Smooth muscle cell (in vitro differentiated cells): ENCODE measurements around the gene DMKN. TPM values are rescaled to one million over a fixed set of nuclear protein-coding genes. Genes with fewer than 3 reads are reported as not detected.

ENCODE experiments used
- DNase-seq: peaks from one replicate; lab custom pipeline; 2025; ENCODE audit not compliant: unreplicated experiment; lab: John Stamatoyannopoulos, UW
- H2AFZ ChIP-seq: fragments of 200-600 bp; sonication (generic); 2 replicates; pipeline ENCODE4 v1.6.0; 2016; ENCODE audit warnings: antibody characterized with exemption, low read depth, mild to moderate bottlenecking
- H3F3A ChIP-seq: fragments of 200-600 bp; sonication (generic); 2 replicates; pipeline ENCODE4 v1.6.0; 2017; ENCODE audit warnings: antibody characterized with exemption, low read depth
- H3K27ac ChIP-seq: fragments of 200-600 bp; sonication (generic); 2 replicates; pipeline ENCODE4 v1.5.1; 2016; ENCODE audit warnings: low read depth, mild to moderate bottlenecking
- H3K27me3 ChIP-seq: fragments of 200-600 bp; sonication (generic); 2 replicates; pipeline ENCODE4 v1.6.1; 2016; ENCODE audit warnings: low read depth, mild to moderate bottlenecking
- H3K36me3 ChIP-seq: fragments of 200-600 bp; sonication (generic); 2 replicates; pipeline ENCODE4 v1.5.1; 2016; ENCODE audit warnings: low read depth
- H3K4me1 ChIP-seq: fragments of 200-600 bp; sonication (generic); 2 replicates; pipeline ENCODE4 v1.5.1; 2016; ENCODE audit warnings: low read depth
- H3K4me2 ChIP-seq: fragments of 200-600 bp; sonication (generic); 2 replicates; pipeline ENCODE4 v1.6.0; 2016; ENCODE audit warnings: mild to moderate bottlenecking
- H3K4me3 ChIP-seq: fragments of 200-600 bp; sonication (generic); 2 replicates; pipeline ENCODE4 v1.5.1; 2016; ENCODE audit warnings: mild to moderate bottlenecking
- H3K79me2 ChIP-seq: fragments of 200-600 bp; sonication (generic); 2 replicates; pipeline ENCODE4 v1.6.0; 2016; ENCODE audit warnings: low read depth, mild to moderate bottlenecking
- H3K9ac ChIP-seq: fragments of 200-600 bp; sonication (generic); 2 replicates; pipeline ENCODE4 v1.6.0; 2016; ENCODE audit warnings: low read depth
- H3K9me3 ChIP-seq: fragments of 200-600 bp; sonication (generic); replicated peaks from 2 replicates; pipeline ENCODE4 v1.5.1; 2016; ENCODE audit warnings: low read depth
- H4K20me1 ChIP-seq: fragments of 200-600 bp; sonication (generic); 2 replicates; pipeline ENCODE4 v1.6.0; 2016; ENCODE audit warnings: low read depth
- WGBS: methylation state at CpG from one replicate; pipeline ENCODE4 v1.1.7; 2016; ENCODE audit warnings: low lambda C conversion rate; 5-methylcytosine and 5-hydroxymethylcytosine counted together
- polyA plus RNA-seq: library from polyadenylated mRNA; unstranded; fragments of >200 nt; fragmentation: Nextera tagmentation; extraction: Ambion mirVana; gene quantifications from 2 replicates; pipeline ENCODE4 v1.2.1, GENCODE V29; 2016
- total RNA-seq: library from RNA; depleted of rRNA; stranded (reverse); fragments of >200 nt; gene quantifications from 2 replicates; pipeline ENCODE4 v1.2.3, GENCODE V29; 2014
- TF ChIP-seq, protein P1 (sequence below): fragments of 200-600 bp; sonication (generic); IDR thresholded peaks from 2 replicates; pipeline ENCODE4 v1.5.1; 2017; ENCODE audit warnings: borderline replicate concordance, mild to moderate bottlenecking, antibody characterized with exemption; ENCODE audit not compliant: insufficient read depth, poor library complexity, severe bottlenecking

Gene DMKN
- total and polyA plus RNA-seq, 2 experiments from 2014 or later = 31.2 to 132 TPM

DNA sequence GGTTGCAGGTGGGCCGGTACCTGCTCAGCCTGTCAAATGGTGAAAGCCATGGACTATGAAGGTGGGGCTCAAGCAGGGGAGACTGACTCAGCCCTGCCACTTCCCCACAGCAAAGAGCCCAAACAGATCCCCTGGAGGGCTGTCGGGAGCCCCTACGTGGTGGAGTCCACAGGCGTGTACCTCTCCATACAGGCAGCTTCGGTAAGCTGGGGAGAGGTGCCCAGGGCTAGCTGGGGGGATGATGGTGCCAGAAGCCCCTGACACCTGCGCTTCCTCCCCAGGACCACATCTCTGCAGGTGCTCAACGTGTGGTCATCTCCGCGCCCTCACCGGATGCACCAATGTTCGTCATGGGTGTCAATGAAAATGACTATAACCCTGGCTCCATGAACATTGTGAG, 28.8 kb upstream of the DMKN start:
- TF ChIP-seq, protein P1, sequence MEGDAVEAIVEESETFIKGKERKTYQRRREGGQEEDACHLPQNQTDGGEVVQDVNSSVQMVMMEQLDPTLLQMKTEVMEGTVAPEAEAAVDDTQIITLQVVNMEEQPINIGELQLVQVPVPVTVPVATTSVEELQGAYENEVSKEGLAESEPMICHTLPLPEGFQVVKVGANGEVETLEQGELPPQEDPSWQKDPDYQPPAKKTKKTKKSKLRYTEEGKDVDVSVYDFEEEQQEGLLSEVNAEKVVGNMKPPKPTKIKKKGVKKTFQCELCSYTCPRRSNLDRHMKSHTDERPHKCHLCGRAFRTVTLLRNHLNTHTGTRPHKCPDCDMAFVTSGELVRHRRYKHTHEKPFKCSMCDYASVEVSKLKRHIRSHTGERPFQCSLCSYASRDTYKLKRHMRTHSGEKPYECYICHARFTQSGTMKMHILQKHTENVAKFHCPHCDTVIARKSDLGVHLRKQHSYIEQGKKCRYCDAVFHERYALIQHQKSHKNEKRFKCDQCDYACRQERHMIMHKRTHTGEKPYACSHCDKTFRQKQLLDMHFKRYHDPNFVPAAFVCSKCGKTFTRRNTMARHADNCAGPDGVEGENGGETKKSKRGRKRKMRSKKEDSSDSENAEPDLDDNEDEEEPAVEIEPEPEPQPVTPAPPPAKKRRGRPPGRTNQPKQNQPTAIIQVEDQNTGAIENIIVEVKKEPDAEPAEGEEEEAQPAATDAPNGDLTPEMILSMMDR = no peak

DNA sequence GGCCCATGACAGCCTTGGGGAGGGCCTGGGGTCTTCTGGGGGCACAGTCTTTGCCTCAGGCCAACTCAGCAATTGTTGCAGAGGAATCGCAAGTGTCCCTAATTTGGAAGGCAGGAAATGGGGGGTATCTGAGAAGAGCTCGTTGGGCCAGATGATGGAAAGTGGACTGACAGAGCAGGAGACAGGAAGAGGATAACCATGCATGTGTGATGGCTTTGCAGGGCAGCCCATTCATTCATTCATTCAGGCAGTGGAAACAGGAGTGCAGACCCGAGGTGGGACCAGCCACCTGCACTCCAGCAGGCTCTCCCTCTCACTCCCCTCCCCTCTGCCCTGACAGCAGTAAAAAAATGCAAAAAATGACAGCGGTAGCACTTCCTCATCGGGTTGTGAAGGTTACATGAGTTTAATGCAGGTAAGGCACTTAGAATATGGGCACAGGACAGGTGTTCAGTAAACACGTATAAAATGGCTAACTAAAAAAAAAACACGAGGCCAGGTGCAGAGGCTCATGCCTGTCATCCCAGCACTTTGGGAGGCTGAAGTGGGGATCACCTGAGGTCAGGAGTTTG, 27.0 kb upstream of the DMKN start:
- WGBS = 98% methylated on average over 7 of the region's 7 CpGs
- no peaks in the 10 kb centered on the region for H3K9me3 ChIP-seq
- no peaks in the 10 kb centered on the region for H3F3A ChIP-seq
- H3K9ac ChIP-seq = no peak overlapping the region
- H3K79me2 ChIP-seq = no peaks in the 10 kb centered on the region
- H3K4me2 ChIP-seq = no peak overlapping the region
- H4K20me1 ChIP-seq = no peaks in the 10 kb centered on the region
- no peaks in the 10 kb centered on the region for H3K36me3 ChIP-seq
- H2AFZ ChIP-seq = no peak overlapping the region
- H3K4me1 ChIP-seq = peaks cover 7% of the 10 kb centered on the region
- TF ChIP-seq, protein P1 = no peak
- no peak for DNase-seq
- no peaks in the 10 kb centered on the region for H3K27me3 ChIP-seq
- H3K4me3 ChIP-seq = no peak overlapping the region
- no peak overlapping the region for H3K27ac ChIP-seq

More for the DNA sequence above, 28.8 kb upstream of the DMKN start:
- Histone ChIP-seq H3K27me3 (no peaks in the 10 kb centered on the region), H3K79me2 (peaks cover 11% of the 10 kb centered on the region), H3K4me2 (no peak overlapping the region), H2AFZ (no peak overlapping the region), H4K20me1 (no peaks in the 10 kb centered on the region), H3K9me3 (no peaks in the 10 kb centered on the region), H3K27ac (no peak overlapping the region), H3K4me1 (peaks cover 15% of the 10 kb centered on the region), H3K4me3 (no peak overlapping the region), H3K36me3 (no peaks in the 10 kb centered on the region), H3K9ac (no peak overlapping the region), H3F3A (no peaks in the 10 kb centered on the region)
- 98% methylated on average over 11 of the region's 11 CpGs for WGBS
- DNase-seq = no peak

DNA sequence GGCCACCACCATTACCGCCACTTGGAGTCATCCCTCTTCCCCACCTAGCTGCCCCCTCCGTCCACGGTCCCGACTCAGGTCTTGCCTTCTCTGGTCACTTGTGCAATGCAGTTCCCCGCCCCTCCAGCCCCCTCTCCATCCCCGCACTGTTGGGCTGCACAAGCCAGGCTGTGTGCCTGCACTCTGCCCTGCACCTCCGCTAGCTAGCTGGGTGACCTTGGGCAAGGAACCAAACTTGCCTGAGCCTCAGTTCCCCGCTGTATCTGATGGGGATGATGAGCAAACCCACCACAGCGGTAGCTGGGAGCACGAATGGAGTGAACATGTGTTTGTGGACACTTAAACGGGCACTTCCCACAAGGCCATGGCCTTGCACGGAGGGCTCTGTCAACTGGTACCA, 26.4 kb upstream of the DMKN start:
- Histone ChIP-seq H3K4me2 (no peak overlapping the region), H4K20me1 (no peaks in the 10 kb centered on the region), H3K27ac (no peak overlapping the region), H2AFZ (no peak overlapping the region), H3F3A (no peaks in the 10 kb centered on the region), H3K9me3 (no peaks in the 10 kb centered on the region), H3K27me3 (no peaks in the 10 kb centered on the region), H3K79me2 (no peaks in the 10 kb centered on the region), H3K9ac (no peak overlapping the region), H3K4me1 (peaks cover 7% of the 10 kb centered on the region), H3K4me3 (no peak overlapping the region), H3K36me3 (no peaks in the 10 kb centered on the region)
- DNase-seq = no peak
- TF ChIP-seq, protein P1 = no peak
- WGBS = 96% methylated on average over 12 of the region's 12 CpGs

DNA sequence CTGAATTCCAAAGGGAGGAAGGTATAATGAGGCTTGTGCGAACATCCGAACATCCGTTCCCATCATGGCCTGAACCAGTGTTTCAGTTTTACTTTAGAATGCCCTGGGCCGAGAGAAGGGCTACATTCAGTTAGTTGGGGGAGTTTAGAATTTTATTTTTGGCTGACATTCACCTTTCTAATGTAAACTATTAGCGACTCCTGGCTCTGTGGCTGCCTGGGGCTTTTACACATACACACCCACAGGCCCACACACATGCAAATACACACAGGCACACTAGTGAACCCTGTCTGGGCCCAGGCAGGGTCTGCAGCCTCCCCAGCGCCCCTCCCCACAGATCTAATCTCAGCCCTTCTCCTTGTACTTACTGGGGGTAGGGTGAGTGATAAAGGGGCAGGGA, 25.9 kb upstream of the DMKN start:
- H2AFZ ChIP-seq = no peak overlapping the region
- H3K9me3 ChIP-seq = no peaks in the 10 kb centered on the region
- no peaks in the 10 kb centered on the region for H3K36me3 ChIP-seq
- no peaks in the 10 kb centered on the region for H3F3A ChIP-seq
- H3K27me3 ChIP-seq = no peaks in the 10 kb centered on the region
- TF ChIP-seq, protein P1 = no peak
- no peak overlapping the region for H3K4me2 ChIP-seq
- no peak for DNase-seq
- WGBS = 96% methylated on average over 6 of the region's 6 CpGs
- H3K27ac ChIP-seq = no peak overlapping the region
- H3K9ac ChIP-seq = no peak overlapping the region
- peaks cover 1% of the 10 kb centered on the region for H3K4me1 ChIP-seq
- no peaks in the 10 kb centered on the region for H4K20me1 ChIP-seq
- H3K4me3 ChIP-seq = no peak overlapping the region
- H3K79me2 ChIP-seq = no peaks in the 10 kb centered on the region
